Glomerular endothelial cell (primary cell): ENCODE measurements around the gene CBLL1. TPM values are rescaled to one million over a fixed set of nuclear protein-coding genes. Genes with fewer than 3 reads are reported as not detected.

Source experiments
- DNase-seq: peaks from one replicate; pipeline ENCODE4 v3.0.0-alpha.2; 2011; ENCODE audit warnings: low read depth, low spot score; ENCODE audit errors: extremely low read depth
- total RNA-seq: library from RNA; depleted of rRNA; stranded (reverse); fragments of >200 nt; gene quantifications from 2 replicates; pipeline ENCODE4 v1.2.3, GENCODE V29; 2015

Gene CBLL1
- total RNA-seq = 14.6 and 22.3 TPM in 2 replicates

GRCh38 chr7:107743567-107744344 lies at the start of gene CBLL1:
Gene CBLL1 (plus strand): TSS chr7:107744142. CDS start chr7:107744164, 22 bp downstream.
- DNase-seq = peak; percentile 57

GRCh38 chr7:107694386-107694785 lies 49.6 kb upstream of the CBLL1 start:
- DNase-seq = no peak

- no peak for DNase-seq
Measured at GRCh38 chr7:107696330-107696946, 47.5 kb upstream of the CBLL1 start.

- DNase-seq = no peak
Measured at GRCh38 chr7:107697321-107698049, 46.5 kb upstream of the CBLL1 start.

GRCh38 chr7:107700570-107700969 lies 43.4 kb upstream of the CBLL1 start:
- DNase-seq = no peak

- DNase-seq = no peak
Measured at GRCh38 chr7:107701191-107701590, 42.8 kb upstream of the CBLL1 start.

- DNase-seq = no peak
Measured at GRCh38 chr7:107703219-107703618, 40.7 kb upstream of the CBLL1 start.

- DNase-seq = no peak
Measured at GRCh38 chr7:107703872-107704271, 40.1 kb upstream of the CBLL1 start.

GRCh38 chr7:107708956-107709355 lies 35.0 kb upstream of the CBLL1 start:
- DNase-seq = no peak

GRCh38 chr7:107711301-107711700 lies 32.6 kb upstream of the CBLL1 start:
- DNase-seq = no peak

GRCh38 chr7:107712025-107712424 lies 31.9 kb upstream of the CBLL1 start:
- DNase-seq = no peak

- no peak for DNase-seq
Measured at GRCh38 chr7:107712896-107713295, 31.0 kb upstream of the CBLL1 start.

- no peak for DNase-seq
Measured at GRCh38 chr7:107715531-107715930, 28.4 kb upstream of the CBLL1 start.

GRCh38 chr7:107718456-107719193 lies 25.3 kb upstream of the CBLL1 start:
- no peak for DNase-seq

GRCh38 chr7:107721286-107721685 lies 22.7 kb upstream of the CBLL1 start:
- no peak for DNase-seq

- DNase-seq = no peak
Measured at GRCh38 chr7:107723255-107723654, 20.7 kb upstream of the CBLL1 start.

GRCh38 chr7:107725138-107725740 lies 18.7 kb upstream of the CBLL1 start:
- no peak for DNase-seq

GRCh38 chr7:107726356-107727130 lies 17.4 kb upstream of the CBLL1 start:
- no peak for DNase-seq

- DNase-seq = no peak
Measured at GRCh38 chr7:107728276-107728675, 15.7 kb upstream of the CBLL1 start.
